Stimulated activated CD4-positive, alpha-beta T cell treated with anti-CD3 and anti-CD28 coated beads, Interleukin-4, amount 100 ng/mL, for 4 hours (primary cell): ENCODE measurements around the gene DCBLD1.

Experiments
- DNase-seq, 2 experiments: peaks; one replicate each; pipeline ENCODE4 v3.0.0-alpha.2; 2020

DCBLD1 gene

DNA sequence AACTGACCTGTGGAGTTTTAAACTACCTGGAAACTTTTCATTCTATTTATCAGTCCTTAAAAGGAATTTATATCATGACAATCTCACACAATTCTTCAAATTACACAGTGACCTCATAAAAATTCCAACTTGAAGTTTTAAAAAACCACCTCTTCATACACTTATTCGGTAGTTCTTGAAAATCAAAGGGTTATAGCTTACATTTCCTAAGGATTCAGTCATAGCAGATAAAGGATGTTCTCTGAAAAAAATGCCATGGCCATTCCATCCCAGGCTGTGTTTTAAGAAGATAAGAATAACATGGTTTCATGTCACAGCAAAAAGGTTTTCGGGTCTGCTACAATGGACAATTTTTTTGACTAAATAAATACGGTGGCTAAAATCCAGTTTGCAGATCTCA, 78.7 kb downstream of the DCBLD1 start:
- no peak for DNase-seq

DNA sequence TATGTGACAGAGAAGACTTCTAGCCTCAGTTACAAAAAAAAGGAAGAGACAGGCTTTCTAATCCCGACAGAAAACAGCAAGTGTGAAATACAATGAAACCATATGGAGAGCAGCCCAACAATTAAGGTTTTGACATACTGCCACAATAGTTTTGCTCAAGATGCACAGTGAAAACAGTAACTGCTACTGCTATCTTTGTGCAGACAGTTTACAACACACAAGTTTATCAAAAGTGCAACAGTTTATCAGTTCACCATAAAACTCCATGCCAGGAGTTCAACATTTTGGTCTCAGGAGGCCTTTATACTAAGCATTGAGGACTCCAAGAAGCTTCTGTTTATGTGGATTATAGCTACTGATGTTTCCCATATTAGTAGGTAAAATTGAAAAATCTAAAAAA, 82.2 kb downstream of the DCBLD1 start:
- no peak for DNase-seq

DNA sequence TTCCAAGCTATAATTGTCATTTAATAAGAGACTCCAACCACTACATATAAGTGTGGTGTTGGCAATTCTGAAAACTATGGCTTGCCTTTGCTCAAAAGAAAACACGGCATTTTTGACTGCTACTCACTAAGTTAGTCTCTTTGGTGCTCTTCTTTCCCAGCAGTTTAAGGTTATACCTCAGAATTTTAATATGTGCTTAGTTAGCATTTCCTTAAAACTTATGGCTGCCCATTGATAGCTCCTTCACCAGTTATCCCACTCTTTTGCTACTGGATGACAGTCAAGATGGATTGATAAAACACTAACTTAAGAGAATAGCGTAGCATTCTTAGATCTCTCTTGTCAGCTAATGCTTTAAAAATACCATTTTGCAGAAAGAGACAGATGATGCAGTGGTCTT, 85.8 kb downstream of the DCBLD1 start:
- no peak for DNase-seq

DNA sequence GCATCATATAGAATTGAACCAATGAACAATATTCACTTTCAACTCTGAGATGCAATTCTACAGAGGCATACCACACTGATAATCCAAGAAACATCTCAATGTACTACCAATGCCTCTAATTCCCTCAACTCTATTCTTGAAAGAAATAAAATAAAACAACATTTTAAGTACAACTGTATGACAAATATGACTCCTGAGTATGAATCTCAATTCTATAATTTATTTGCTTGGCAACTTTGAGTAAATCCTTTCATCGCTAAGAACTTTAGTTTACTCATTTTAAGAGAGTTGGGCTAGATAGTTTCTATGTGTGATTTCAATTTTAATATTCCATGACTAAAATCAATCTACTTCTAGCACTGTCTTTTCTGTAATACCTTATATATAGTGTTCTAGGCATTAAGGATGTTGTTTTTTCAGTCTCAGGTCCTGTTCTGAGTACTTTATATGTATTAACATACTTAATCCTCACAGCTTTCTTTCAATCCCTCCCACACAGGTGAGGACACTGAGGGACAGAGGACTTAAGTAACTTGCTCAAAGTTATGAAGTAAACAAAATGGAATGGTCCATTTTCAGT, 86.4 kb downstream of the DCBLD1 start:
- DNase-seq, result no peak

DNA sequence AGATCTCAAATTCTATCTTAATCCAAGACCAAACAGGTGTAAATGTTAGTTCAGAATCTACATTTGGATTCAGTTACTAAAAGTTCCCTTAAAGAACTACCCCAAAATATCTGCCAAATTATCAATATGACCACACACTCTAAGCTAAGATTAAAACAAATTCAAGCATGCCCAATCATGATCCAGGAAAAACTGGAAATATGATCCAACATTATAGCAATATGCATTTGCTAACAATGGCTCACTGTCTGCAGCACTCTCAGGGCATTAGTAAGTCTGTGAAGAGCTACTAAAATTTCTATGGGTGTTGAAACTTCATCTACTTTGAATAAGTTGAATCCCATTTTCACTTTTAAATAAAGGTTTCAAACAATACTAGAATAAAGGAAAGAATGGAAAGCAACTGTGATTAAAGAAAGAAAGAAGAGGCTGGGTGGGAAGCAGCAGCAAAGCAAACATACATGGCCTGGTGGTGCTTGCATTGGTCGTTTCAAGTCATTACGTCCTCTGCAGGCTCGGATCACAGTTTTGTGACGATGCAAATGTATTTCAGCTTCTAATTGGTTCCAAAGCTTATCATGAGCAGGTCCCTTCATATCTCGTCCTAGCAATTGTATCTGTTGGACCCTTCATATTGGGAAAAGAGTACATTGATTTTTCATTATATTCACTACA, 90.7 kb downstream of the DCBLD1 start:
- no peak for DNase-seq

DNA sequence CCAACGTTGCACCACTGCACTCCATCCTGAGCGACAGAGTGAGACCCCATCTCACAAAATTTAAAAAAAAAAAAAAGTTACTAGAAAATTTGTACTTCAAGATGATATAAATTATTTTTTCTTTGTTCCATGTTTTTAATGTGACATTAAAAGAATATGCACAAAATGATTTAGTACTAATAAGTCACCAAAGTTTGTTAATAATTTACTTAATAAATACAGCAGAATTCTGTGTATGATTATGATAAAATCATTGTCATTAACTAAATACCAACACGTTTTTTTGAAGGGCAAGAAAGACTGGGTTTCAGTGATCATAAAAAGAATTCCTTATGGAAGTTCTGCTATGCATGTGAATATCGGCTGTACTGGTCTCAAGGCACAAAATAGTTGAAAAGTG, 91.7 kb downstream of the DCBLD1 start:
- no peak for DNase-seq

DNA sequence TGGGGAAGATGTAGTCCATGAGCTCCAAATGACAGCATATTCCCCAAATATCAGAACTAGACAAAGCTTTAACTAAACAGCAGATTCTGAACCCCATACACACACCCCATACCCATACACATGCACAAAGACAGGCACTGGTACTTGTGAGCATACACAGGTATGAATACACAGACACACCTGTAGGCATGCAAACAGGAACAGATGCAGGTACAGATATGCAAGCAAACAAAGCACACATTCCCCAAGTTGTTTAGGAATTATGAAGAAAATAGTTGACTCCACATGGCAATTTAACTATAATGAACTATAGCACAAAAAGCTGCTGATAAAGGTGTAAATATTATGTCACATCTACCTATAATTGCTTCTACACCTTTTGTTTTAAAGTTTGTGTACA, 103.2 kb downstream of the DCBLD1 start:
- DNase-seq, result no peak

DNA sequence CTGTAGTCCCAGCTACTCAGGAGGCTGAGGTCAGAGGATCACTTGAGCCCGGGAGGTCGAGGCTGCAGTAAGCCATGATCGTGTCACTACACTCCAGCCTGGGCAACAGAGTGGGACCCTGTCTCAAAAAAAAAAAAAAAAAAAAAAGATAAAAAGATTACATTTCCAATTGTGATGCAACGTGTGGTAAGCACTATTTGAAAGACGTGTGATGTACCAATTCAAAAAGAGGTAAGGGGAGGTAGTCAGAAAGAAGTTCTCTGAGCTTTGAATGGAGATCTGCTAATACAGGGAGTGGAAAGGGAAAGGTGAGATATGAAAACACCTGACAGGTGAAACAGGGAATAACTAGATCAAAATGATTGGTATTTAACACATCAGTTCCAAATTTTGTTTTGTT, 108.0 kb downstream of the DCBLD1 start:
- DNase-seq, result no peak

DNA sequence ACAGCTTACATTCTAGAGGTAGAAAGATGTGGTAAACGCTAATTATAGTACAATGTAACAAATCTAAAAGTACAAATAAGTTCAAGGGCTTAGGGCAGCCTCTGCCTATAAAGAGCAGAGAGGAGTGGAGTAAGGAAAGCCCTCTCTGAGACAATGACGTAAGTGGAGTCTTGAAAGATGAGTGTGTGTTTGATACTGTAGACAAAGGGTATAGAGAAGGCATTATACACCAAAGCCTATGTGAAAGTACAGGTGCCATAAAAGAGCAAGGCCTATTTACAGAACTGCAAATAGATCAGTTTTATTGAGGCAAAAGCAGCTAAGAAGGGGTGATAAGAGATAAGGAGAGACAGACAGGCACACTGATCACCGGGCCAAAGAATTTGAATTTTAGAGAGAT, 108.9 kb downstream of the DCBLD1 start:
- DNase-seq, result no peak

DNA sequence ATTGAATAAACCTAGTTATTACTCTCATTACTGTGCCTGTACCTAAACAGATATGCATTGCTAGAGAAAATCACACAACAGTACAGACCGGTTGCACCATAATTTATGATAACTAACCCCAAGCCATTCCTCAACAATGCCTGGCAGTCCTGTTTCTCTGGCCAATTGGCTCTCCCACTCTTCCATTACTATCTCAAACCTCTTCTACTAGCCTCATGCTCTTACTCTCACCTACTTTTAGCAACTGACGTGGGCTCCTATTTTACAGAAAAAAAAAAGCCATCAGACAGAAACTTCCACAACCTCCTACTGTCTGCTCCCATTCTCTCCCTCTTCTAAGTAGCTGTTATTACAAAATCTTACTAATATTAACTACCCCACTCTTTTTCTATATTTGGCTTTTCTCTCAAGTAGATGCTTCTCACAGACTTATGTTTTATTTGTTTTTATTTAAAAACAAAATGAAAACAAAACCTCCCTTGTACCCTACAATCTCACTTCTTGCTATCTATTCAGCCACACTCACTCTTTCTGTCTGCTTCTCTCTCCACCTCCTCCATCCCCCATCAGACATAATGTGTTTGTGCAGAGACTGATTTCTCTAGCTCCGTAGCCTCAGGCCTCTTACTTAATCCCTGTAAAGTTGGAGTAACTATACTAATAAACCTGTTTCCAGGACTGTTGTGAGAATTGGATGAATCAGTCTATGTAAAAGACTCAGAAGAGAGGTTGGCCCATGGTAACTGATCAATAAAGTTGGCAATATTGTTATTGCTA, 110.7 kb downstream of the DCBLD1 start:
- DNase-seq, result no peak

DNA sequence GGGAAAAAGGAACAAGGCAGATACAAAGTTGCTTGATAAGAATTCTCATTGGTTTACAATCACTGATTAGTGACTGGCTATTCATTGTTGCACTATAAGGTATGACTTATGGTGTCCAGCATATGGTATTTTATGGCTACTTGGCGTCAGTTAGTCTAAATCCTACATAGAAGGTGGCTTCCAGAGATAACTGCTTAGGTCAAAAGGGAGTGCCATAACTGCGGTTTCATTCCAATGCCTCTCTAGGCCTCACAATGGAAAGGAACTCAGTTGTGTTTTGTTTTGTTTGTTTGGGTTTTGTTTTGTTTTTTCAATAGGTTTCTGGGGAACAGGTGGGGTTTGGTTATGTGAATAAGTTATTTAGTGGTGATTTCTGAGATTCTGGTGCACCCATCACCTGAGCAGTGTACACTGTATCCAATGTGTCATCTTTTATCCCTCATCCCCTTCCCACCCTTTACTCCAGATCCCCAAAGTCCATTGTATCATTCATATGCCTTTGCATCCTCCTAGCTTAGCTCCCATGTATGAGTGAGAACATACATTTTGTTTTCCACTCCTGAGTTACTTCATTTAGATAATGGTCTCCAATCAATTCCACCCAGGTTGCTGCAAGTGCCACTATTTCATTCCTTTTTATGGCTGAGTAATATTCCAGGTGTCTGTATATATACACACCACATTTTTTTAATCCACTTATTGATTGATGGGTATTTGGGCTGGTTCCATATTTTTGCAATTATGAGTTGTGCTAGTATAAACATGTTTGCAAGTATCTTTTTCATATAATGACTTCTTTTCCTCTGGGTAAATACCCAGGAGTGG, 112.8 kb downstream of the DCBLD1 start:
- no peak for DNase-seq

DNA sequence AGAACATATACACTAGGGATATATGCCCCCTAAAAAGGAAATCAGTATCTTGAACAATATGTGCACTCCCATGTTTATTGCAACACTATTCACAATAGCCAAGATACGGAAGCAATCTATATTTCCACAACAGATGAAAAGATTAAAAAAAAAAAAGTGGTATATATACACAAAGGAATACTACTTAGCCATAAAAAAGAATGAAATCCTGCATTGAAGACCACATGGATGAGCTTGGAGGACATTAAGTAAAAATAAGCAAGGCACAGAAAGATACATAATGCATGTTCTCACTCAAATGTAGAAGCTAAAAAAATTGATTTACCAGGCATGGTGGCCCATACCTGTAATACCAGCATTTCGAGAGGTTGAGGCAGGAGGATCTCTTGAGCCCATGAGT, 115.3 kb downstream of the DCBLD1 start:
- no peak for DNase-seq
